GM12801 (cell line): ENCODE data around the gene WDR91.

Source experiments
- TF ChIP-seq, protein P1 (sequence below): IDR thresholded peaks from one replicate; pipeline ENCODE4 v1.5.1; 2011; ENCODE audit warnings: control low read depth; ENCODE audit not compliant: insufficient read length; ENCODE audit errors: extremely low read depth

Gene WDR91

DNA sequence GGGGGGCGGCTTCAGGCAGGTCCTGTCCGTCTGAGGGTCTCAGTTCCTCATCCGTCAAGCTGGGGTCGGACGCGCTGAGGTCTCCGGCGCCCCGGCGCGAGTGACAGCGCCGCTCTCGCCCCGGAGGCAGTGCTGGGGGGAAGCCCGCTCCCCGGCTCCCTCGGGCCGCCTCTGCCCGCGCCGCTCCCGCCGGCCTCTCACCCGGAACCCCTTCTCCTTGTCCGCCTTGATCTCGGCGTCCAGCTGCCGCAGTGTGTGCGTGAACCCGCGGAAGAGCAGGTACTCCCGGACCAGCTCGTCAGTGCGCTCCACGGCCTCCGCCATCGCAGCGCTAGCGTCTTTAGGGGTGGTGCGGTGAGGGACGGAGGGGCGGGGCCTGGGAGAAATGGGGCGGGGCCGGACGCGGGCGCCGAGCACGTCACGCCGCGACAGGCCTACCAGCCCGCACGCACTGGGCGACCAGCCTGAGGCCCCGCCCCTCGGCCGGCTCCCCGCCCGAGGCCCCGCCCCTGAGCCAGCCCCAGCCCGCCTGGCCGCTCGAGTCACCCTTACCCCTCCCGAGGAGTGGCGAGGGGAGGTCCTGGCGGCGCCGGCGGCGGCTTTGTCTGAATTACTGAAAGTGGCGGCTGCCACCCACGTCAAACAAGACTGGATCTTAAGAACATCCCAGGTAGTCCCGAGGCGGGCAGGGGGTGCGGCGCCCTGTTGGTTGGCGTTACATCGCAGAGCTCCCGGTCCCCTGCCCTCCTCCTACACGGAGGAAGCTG, at the start of gene WDR91:
WDR91 (minus strand) TSS at position 348 of the 767 bp plus-strand sequence; CDS start at position 324, 24 bp downstream.
- TF ChIP-seq, protein P1, sequence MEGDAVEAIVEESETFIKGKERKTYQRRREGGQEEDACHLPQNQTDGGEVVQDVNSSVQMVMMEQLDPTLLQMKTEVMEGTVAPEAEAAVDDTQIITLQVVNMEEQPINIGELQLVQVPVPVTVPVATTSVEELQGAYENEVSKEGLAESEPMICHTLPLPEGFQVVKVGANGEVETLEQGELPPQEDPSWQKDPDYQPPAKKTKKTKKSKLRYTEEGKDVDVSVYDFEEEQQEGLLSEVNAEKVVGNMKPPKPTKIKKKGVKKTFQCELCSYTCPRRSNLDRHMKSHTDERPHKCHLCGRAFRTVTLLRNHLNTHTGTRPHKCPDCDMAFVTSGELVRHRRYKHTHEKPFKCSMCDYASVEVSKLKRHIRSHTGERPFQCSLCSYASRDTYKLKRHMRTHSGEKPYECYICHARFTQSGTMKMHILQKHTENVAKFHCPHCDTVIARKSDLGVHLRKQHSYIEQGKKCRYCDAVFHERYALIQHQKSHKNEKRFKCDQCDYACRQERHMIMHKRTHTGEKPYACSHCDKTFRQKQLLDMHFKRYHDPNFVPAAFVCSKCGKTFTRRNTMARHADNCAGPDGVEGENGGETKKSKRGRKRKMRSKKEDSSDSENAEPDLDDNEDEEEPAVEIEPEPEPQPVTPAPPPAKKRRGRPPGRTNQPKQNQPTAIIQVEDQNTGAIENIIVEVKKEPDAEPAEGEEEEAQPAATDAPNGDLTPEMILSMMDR = no peak

DNA sequence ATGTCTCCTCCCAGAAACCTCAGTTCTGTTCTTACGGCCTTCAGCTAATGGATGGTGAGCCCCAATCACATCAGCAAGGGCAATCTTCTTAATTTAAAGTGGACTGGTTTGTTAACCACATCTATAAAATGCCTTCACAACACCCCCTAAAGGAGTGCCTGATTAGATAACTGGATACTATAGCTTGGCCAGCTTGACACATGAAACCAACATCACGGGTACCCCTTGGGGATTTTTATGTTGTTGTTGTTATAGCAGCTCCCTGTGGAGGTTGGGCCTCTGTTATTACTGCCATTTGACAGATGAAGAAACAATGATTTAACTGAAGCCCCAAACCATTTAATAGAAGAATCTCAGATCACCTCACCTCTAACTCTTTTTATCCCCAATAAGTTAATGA, 49.1 kb upstream of the WDR91 start:
- TF ChIP-seq, protein P1 = no peak

DNA sequence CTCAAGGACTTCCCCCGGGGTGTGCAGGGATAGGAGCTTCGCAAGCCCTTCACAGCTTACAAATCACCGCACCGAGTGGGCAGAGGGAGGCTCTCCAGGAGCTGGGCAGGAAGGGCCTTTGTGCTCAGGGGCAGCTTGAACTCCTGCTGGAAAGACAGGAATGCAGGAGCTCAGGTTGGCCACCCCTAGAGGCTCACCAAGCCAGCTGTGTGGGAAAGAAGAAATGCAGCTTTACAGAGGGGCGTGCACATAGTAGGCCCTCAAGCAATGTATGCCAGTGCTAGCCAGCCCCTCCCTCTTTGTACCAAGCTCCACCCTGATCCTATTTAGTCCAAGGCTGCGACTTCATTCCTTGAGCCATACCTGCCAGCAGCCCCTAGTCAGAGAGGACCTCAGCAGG, 48.4 kb upstream of the WDR91 start:
- TF ChIP-seq, protein P1 = no peak

DNA sequence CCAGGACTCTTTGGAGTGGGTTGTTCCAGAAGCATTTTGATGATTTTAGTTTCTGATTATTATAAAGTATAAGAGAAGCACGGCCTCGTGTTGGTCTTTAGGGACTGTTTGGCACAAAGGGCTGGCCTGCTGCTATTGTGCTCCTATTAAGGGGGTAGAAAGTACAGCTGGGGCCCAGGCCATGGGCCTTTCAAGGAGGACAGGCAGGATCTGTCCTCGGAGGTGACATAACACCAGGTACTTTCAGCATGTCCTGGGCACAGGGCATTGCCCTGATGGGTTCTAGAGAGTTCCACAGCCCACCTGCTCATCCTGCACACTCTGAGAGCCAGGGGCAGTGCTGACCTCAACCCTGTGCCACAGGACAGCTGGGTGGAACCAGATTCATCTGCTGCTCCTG, 47.3 kb upstream of the WDR91 start:
- TF ChIP-seq, protein P1 = no peak

DNA sequence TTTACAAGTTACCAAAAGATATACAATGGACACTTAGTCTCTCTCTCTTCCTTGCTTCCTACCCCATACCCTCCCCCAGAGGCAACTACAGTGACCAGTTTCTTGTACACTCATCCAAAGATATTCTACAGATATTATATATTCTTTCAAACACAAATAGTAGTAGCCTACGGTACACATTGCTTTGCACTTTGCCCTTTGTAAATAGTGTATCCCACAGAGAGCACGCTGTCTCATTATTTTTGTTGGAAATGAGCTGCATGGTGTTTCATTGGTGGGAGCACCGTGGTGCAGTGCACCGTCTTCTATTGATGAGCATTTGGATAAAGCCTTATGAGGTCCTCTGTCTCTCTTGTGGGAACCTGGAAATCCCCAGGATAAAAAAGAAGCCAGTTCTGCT, 46.5 kb upstream of the WDR91 start:
- TF ChIP-seq, protein P1 = no peak

DNA sequence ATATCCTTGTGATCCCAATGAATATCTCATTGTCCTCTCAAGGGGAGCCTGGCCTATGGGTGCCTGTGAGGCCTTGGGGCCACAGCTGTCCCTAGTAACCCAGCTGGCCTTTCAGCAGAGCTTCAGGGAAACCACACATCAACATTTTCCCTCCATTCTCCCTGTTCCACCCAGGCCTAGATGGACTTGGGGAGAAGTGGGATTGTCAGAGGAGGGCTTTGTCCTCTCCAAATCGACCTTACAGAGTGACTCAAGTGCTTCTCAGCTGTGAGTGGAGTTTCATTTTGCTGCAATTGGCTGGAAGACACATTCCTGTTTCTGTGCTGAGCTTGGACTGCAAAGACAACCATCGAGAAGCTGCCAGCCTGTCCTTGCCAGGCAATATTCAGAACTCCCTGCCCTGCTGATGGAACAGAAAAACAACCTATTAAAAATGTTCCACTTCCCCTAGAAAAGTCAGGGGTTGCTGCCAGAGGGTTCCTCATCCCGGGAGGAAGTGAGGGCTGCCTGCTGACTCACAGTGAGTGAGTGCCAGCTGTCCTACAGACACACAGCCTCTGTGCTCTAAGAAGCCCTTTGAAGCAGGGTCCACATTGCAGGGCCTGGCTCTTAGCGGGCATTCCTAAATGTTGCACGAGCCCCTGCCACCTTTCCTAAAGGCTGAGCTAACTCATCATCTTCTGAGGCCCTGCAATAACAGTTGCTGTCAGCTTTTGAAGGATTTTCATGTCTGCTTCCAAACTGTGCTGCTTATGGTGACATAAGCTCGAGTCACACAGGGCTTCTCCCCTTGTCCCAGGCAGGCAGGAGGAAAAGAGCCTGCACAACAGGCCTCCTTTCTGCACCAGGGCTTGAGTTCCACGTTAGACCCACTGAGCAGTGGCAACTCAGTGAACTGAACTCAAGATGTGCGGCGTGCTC, 42.8 kb upstream of the WDR91 start:
- TF ChIP-seq, protein P1 = no peak
